GM18508 (cell line): Measurements from ENCODE around the gene MRPS27.

Source experiments
- ATAC-seq: cut with Tn5 transposase; IDR thresholded peaks from one replicate; pipeline ENCODE4 v1.9.1; 2021; ENCODE audit warnings: moderate number of reproducible peaks; ENCODE audit not compliant: insufficient read depth, unreplicated experiment

MRPS27 gene

GRCh38 chr5:72292411-72292810 is 27.6 kb downstream of the MRPS27 start:
- ATAC-seq = no peak

GRCh38 chr5:72291601-72292000 is 28.4 kb downstream of the MRPS27 start:
- ATAC-seq = no peak

- ATAC-seq = no peak
Measured at GRCh38 chr5:72290356-72291133, 29.5 kb downstream of the MRPS27 start.

- ATAC-seq = no peak
Measured at GRCh38 chr5:72288924-72289323, 31.1 kb downstream of the MRPS27 start.

GRCh38 chr5:72286798-72287197 is 33.2 kb downstream of the MRPS27 start:
- no peak for ATAC-seq

GRCh38 chr5:72285424-72285821 is 34.6 kb downstream of the MRPS27 start:
- ATAC-seq = no peak

GRCh38 chr5:72284559-72285423 is 35.2 kb downstream of the MRPS27 start:
- ATAC-seq = no peak

GRCh38 chr5:72283358-72283757 is 36.7 kb downstream of the MRPS27 start:
- no peak for ATAC-seq

GRCh38 chr5:72282878-72283277 is 37.2 kb downstream of the MRPS27 start:
- ATAC-seq = no peak

- no peak for ATAC-seq
Measured at GRCh38 chr5:72281764-72282499, 38.1 kb downstream of the MRPS27 start.

GRCh38 chr5:72281430-72281763 is 38.6 kb downstream of the MRPS27 start:
- ATAC-seq = no peak

- no peak for ATAC-seq
Measured at GRCh38 chr5:72280581-72281069, 39.4 kb downstream of the MRPS27 start.

GRCh38 chr5:72276219-72276752 is 43.8 kb downstream of the MRPS27 start:
- ATAC-seq = no peak

- ATAC-seq = no peak
Measured at GRCh38 chr5:72273547-72273946, 46.5 kb downstream of the MRPS27 start.

GRCh38 chr5:72272398-72272797 is 47.6 kb downstream of the MRPS27 start:
- ATAC-seq = no peak

- ATAC-seq = no peak
Measured at GRCh38 chr5:72271702-72272101, 48.3 kb downstream of the MRPS27 start.

- no peak for ATAC-seq
Measured at GRCh38 chr5:72270037-72270436, 50.0 kb downstream of the MRPS27 start.

GRCh38 chr5:72269411-72269780 is 50.6 kb downstream of the MRPS27 start:
- ATAC-seq = no peak

GRCh38 chr5:72268753-72269410 is 51.2 kb downstream of the MRPS27 start:
- no peak for ATAC-seq

GRCh38 chr5:72268260-72268659 is 51.8 kb downstream of the MRPS27 start:
- no peak for ATAC-seq
